GM23338 (cell line): ENCODE results near the gene GPR151. TPM values are rescaled to one million over a fixed set of nuclear protein-coding genes. Genes with fewer than 3 reads are reported as not detected.
A peak's percentile ranks its signal among the peaks of the same experiment; 100 is the strongest.

Experiments
- ATAC-seq: fragments of 200-7000 bp; cut with Tn5 transposase; 3 replicates; pipeline ENCODE4 v1.9.1; 2020
- DNase-seq: peaks from one replicate; pipeline ENCODE4 v3.0.0-alpha.2; 2015; ENCODE audit warnings: low spot score
- H2AFZ ChIP-seq: fragments of 200-600 bp; sonication (generic); 2 replicates; pipeline ENCODE4 v1.8.0; 2016; ENCODE audit warnings: antibody characterized with exemption, mild to moderate bottlenecking, moderate library complexity
- H3F3A ChIP-seq: fragments of 200-600 bp; sonication (generic); replicated peaks from 2 replicates; pipeline ENCODE4 v1.8.0; 2017; ENCODE audit warnings: antibody characterized with exemption, mixed run types, low read depth
- H3K27ac ChIP-seq: fragments of 200-600 bp; sonication (generic); 2 replicates; pipeline ENCODE4 v1.6.1; 2016; ENCODE audit warnings: low read depth
- H3K27me3 ChIP-seq: fragments of 200-600 bp; sonication (generic); 2 replicates; pipeline ENCODE4 v1.8.0; 2016; ENCODE audit warnings: mild to moderate bottlenecking, mixed run types, moderate library complexity; ENCODE audit not compliant: insufficient read depth
- H3K36me3 ChIP-seq: fragments of 200-600 bp; sonication (generic); 2 replicates; pipeline ENCODE4 v1.8.0; 2016; ENCODE audit warnings: mild to moderate bottlenecking; ENCODE audit not compliant: insufficient read depth
- H3K4me1 ChIP-seq: fragments of 200-600 bp; sonication (generic); 2 replicates; pipeline ENCODE4 v1.8.0; 2016; ENCODE audit warnings: mild to moderate bottlenecking, moderate library complexity; ENCODE audit not compliant: insufficient read depth
- H3K4me2 ChIP-seq: fragments of 200-600 bp; sonication (generic); 2 replicates; pipeline ENCODE4 v1.7.1; 2017; ENCODE audit warnings: mixed run types
- H3K4me3 ChIP-seq: fragments of 200-600 bp; sonication (generic); 2 replicates; pipeline ENCODE4 v1.6.1; 2016; ENCODE audit warnings: mixed run types
- H3K79me2 ChIP-seq: fragments of 200-600 bp; sonication (generic); replicated peaks from 2 replicates; pipeline ENCODE4 v1.8.0; 2017; ENCODE audit warnings: mild to moderate bottlenecking; ENCODE audit not compliant: insufficient read depth
- H3K9me2 ChIP-seq: fragments of 200-600 bp; sonication (generic); 2 replicates; pipeline ENCODE4 v1.8.0; 2017; ENCODE audit not compliant: insufficient read depth
- H4K20me1 ChIP-seq: fragments of 200-600 bp; sonication (generic); replicated peaks from 2 replicates; pipeline ENCODE4 v1.8.0; 2017; ENCODE audit warnings: mild to moderate bottlenecking; ENCODE audit not compliant: insufficient read depth
- H3K27ac Mint-ChIP-seq: 2 replicates; pipeline ENCODE4 v1.8.0; 2020; ENCODE audit warnings: inconsistent platforms, mild to moderate bottlenecking, moderate library complexity, mixed read lengths
- H3K27me3 Mint-ChIP-seq: 3 replicates; pipeline ENCODE4 v1.8.0; 2022; ENCODE audit warnings: low read depth, mild to moderate bottlenecking, moderate library complexity, mixed read lengths, inconsistent platforms; ENCODE audit not compliant: insufficient read depth, poor library complexity
- H3K36me3 Mint-ChIP-seq: 3 replicates; pipeline ENCODE4 v1.8.0; 2021; ENCODE audit warnings: low read depth, mild to moderate bottlenecking, inconsistent platforms, moderate library complexity, mixed read lengths
- H3K4me1 Mint-ChIP-seq: 3 replicates; pipeline ENCODE4 v1.8.0; 2020; ENCODE audit warnings: mild to moderate bottlenecking, inconsistent platforms, mixed read lengths
- H3K4me3 Mint-ChIP-seq: 3 replicates; pipeline ENCODE4 v1.8.0; 2021; ENCODE audit warnings: moderate library complexity, mild to moderate bottlenecking, inconsistent platforms, mixed read lengths
- H3K9me3 Mint-ChIP-seq: 3 replicates; pipeline ENCODE4 v1.8.0; 2020; ENCODE audit warnings: moderate library complexity, mild to moderate bottlenecking, inconsistent platforms, mixed read lengths
- CREB1 ChIP-seq: fragments of 250-450 bp; sonication (Bioruptor Pico); IDR thresholded peaks from 2 replicates; pipeline ENCODE4 v1.5.0; 2020; ENCODE audit warnings: low read depth, mild to moderate bottlenecking, moderate library complexity
- CTCF ChIP-seq, 2 experiments: fragments of 200-600 bp in 1 of 2; sonication (generic) in 1 of 2; conservative IDR thresholded peaks; 2 replicates each; pipeline versions ENCODE4 v1.5.1 to v1.6.1; 2016 to 2017; ENCODE audit warnings: antibody characterized with exemption in 2 of 2, low read depth in 2 of 2, mild to moderate bottlenecking in 2 of 2, moderate library complexity in 1 of 2
- ETS1 ChIP-seq: IDR thresholded peaks from 2 replicates; pipeline ENCODE4 v1.6.1; 2016; ENCODE audit warnings: antibody characterized with exemption
- EZH2 ChIP-seq: fragments of 200-600 bp; sonication (generic); IDR thresholded peaks from one replicate; pipeline ENCODE4 v1.8.0; 2017; ENCODE audit warnings: antibody characterized with exemption, mild to moderate bottlenecking, low read depth; ENCODE audit not compliant: unreplicated experiment
- EZH2phosphoT487 ChIP-seq: fragments of 200-600 bp; sonication (generic); IDR thresholded peaks from one replicate; pipeline ENCODE4 v1.8.1; 2018; ENCODE audit warnings: antibody characterized with exemption; ENCODE audit not compliant: unreplicated experiment
- JUNB ChIP-seq: IDR thresholded peaks from one replicate; pipeline ENCODE4 v1.6.1; 2016; ENCODE audit warnings: antibody characterized with exemption; ENCODE audit not compliant: unreplicated experiment
- NANOG ChIP-seq: IDR thresholded peaks from 2 replicates; pipeline ENCODE4 v1.6.1; 2016; ENCODE audit warnings: antibody characterized with exemption, borderline replicate concordance
- POLR2AphosphoS5 ChIP-seq: IDR thresholded peaks from 2 replicates; pipeline ENCODE4 v1.6.1; 2016; ENCODE audit warnings: antibody characterized with exemption, low read depth
- REST ChIP-seq: IDR thresholded peaks from one replicate; pipeline ENCODE4 v1.6.1; 2018; ENCODE audit warnings: antibody characterized with exemption; ENCODE audit not compliant: unreplicated experiment
- STAT1 ChIP-seq: IDR thresholded peaks from one replicate; pipeline ENCODE4 v1.6.1; 2016; ENCODE audit warnings: antibody characterized with exemption; ENCODE audit not compliant: unreplicated experiment
- ZNF114 ChIP-seq: fragments of 250-450 bp; sonication (Bioruptor Pico); IDR thresholded peaks from 2 replicates; pipeline ENCODE4 v1.5.0; 2020; ENCODE audit warnings: mild to moderate bottlenecking, moderate library complexity
- ZNF331 ChIP-seq: fragments of 250-450 bp; sonication (Bioruptor Pico); IDR thresholded peaks from 2 replicates; pipeline ENCODE4 v1.5.0; 2020; ENCODE audit warnings: low read depth, mild to moderate bottlenecking, moderate library complexity
- ZNF462 ChIP-seq: fragments of 250-450 bp; sonication (Bioruptor Pico); IDR thresholded peaks from 2 replicates; pipeline ENCODE4 v1.5.0; 2020; ENCODE audit warnings: mild to moderate bottlenecking, moderate library complexity
- polyA plus RNA-seq: library from polyadenylated mRNA; unstranded; fragments of >200 nt; fragmentation: Nextera tagmentation; extraction: Ambion mirVana; gene quantifications from 2 replicates; pipeline ENCODE4 v1.2.1, GENCODE V29; 2016
- total RNA-seq: library from RNA; depleted of rRNA; stranded (reverse); fragments of >200 nt; shearing (Covaris generic); gene quantifications from 2 replicates; pipeline ENCODE4 v1.2.3, GENCODE V29; 2014

GPR151 gene
- total and polyA plus RNA-seq, 2 experiments from 2014 or later = not detected

- ATAC-seq (no peak), DNase-seq (no peak)
- H3K9me2 ChIP-seq = no peaks in the 10 kb centered on the region
- no peak overlapping the region for H3K4me3 Mint-ChIP-seq
- no peaks in the 10 kb centered on the region for H3K36me3 ChIP-seq
- H3K27me3 Mint-ChIP-seq = no peaks in the 10 kb centered on the region
- no peak overlapping the region for H3K27ac ChIP-seq
- H3K4me1 Mint-ChIP-seq = peaks cover 3% of the 10 kb centered on the region; the same call in 1 of the 3 replicates
- H3K27me3 ChIP-seq = no peaks in the 10 kb centered on the region
- H4K20me1 ChIP-seq = no peaks in the 10 kb centered on the region
- H3K4me1 ChIP-seq = no peaks in the 10 kb centered on the region
- no peaks in the 10 kb centered on the region for H3K36me3 Mint-ChIP-seq
- no peaks in the 10 kb centered on the region for H3F3A ChIP-seq
- H3K4me3 ChIP-seq = no peak overlapping the region
- peak overlapping the region; percentile 45 for H2AFZ ChIP-seq
- no peak for TF ChIP-seq ETS1
- no peak for TF ChIP-seq JUNB
- no peak for TF ChIP-seq CREB1
- TF ChIP-seq ZNF114 (CRISPR knock-in tag) = no peak
- no peak for TF ChIP-seq EZH2
- no peak for TF ChIP-seq CTCF (conservative IDR thresholded peaks at IDR 0.05; ENCODE audit: low read depth in 2 of 2)
- no peak for TF ChIP-seq STAT1
- no peak for TF ChIP-seq NANOG
- TF ChIP-seq POLR2AphosphoS5 = no peak
- TF ChIP-seq ZNF462 (CRISPR knock-in tag) = no peak
- no peak for TF ChIP-seq EZH2phosphoT487
- no peak for TF ChIP-seq ZNF331 (CRISPR knock-in tag)
- TF ChIP-seq REST = no peak
- no peak overlapping the region for H3K4me2 ChIP-seq
- no peaks in the 10 kb centered on the region for H3K79me2 ChIP-seq
- H3K27ac Mint-ChIP-seq = no peak overlapping the region
- no peaks in the 10 kb centered on the region for H3K9me3 Mint-ChIP-seq
Observed at GRCh38 chr5:146544232-146544631, 28.2 kb upstream of the GPR151 start.
